Transverse colon (tissue), 4 donors: ENCODE results near the gene OXER1.

ENCODE experiments used
- EP300 ChIP-seq: sonication (generic); formaldehyde crosslinking; IDR thresholded peaks from one replicate; pipeline ENCODE4 v1.6.1; 2017; ENCODE audit warnings: antibody characterized with exemption, low read depth
- POLR2A ChIP-seq: fragments of 450-650 bp; IDR thresholded peaks from one replicate; pipeline ENCODE4 v1.6.1; 2016; ENCODE audit warnings: antibody characterized with exemption, mild to moderate bottlenecking, moderate library complexity
- POLR2AphosphoS5 ChIP-seq, 3 donors: sonication (generic); formaldehyde crosslinking; IDR thresholded peaks; one replicate each; pipeline ENCODE4 v1.6.1; 2016; ENCODE audit warnings: antibody characterized with exemption in 3 of 3
- TF ChIP-seq, protein P1 (sequence below), 5 experiments: fragments of 200-600 bp in 3 of 5; fragments of 450-650 bp in 2 of 5; sonication (generic) in 3 of 5; IDR thresholded peaks; 1 replicate in 2 of 5; 2 replicates in 3 of 5; pipeline ENCODE4 v1.5.1; 2016 to 2017; ENCODE audit warnings: antibody characterized with exemption in 5 of 5, inconsistent platforms in 3 of 5, mild to moderate bottlenecking in 2 of 5, moderate library complexity in 1 of 5

DNA sequence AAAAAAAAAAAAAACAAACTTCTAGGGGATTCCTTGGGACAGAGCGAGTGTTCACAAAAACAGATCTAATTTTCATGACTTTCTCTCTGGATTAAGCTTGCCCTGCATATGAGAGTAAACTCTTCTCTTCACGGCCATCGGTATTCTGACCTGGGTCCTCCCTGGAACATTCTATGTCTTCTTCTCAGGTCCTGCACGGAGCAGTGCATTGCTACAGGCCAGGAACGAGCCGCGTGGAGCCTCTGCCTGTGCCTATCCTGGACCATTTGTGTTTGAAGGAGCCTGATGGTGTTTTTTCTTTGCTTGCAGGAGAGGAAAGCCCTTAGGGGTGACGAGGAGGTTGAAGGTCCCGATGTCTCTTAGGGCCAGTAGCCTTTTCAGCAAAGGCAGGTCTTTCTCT lies 1.8 kb upstream of the OXER1 start:
- TF ChIP-seq, protein P1, sequence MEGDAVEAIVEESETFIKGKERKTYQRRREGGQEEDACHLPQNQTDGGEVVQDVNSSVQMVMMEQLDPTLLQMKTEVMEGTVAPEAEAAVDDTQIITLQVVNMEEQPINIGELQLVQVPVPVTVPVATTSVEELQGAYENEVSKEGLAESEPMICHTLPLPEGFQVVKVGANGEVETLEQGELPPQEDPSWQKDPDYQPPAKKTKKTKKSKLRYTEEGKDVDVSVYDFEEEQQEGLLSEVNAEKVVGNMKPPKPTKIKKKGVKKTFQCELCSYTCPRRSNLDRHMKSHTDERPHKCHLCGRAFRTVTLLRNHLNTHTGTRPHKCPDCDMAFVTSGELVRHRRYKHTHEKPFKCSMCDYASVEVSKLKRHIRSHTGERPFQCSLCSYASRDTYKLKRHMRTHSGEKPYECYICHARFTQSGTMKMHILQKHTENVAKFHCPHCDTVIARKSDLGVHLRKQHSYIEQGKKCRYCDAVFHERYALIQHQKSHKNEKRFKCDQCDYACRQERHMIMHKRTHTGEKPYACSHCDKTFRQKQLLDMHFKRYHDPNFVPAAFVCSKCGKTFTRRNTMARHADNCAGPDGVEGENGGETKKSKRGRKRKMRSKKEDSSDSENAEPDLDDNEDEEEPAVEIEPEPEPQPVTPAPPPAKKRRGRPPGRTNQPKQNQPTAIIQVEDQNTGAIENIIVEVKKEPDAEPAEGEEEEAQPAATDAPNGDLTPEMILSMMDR (IDR thresholded peaks at IDR 0.05) = no peak
- TF ChIP-seq POLR2A (no peak), POLR2AphosphoS5 (IDR thresholded peaks at IDR 0.05) (no peak), EP300 (no peak)
